GM18907 (cell line): ENCODE results near the gene PSG2.
"Not testable (repeated sequence)": the region's sequence is repeated elsewhere in the genome, so short reads cannot be mapped to it uniquely, and the experiment has no call there.

Source experiments
- ATAC-seq: cut with Tn5 transposase; IDR thresholded peaks from one replicate; pipeline ENCODE4 v1.9.1; 2021; ENCODE audit warnings: mild to moderate bottlenecking, moderate library complexity; ENCODE audit not compliant: unreplicated experiment

PSG2 gene

GRCh38 chr19:43083721-43084120 lies 1.2 kb upstream of the PSG2 start:
- ATAC-seq: not testable (repeated sequence)

GRCh38 chr19:43078311-43078710 lies 4.2 kb downstream of the PSG2 start:
- no peak for ATAC-seq

GRCh38 chr19:43077881-43078280 lies 4.6 kb downstream of the PSG2 start:
- ATAC-seq: not testable (repeated sequence)

- ATAC-seq: not testable (repeated sequence)
Observed at GRCh38 chr19:43062418-43062817, 20.1 kb downstream of the PSG2 start.

- not testable (repeated sequence) for ATAC-seq
Observed at GRCh38 chr19:43061326-43061725, 21.2 kb downstream of the PSG2 start.

- ATAC-seq: not testable (repeated sequence)
Observed at GRCh38 chr19:43060254-43060653, 22.2 kb downstream of the PSG2 start.

GRCh38 chr19:43059482-43059881 lies 23.0 kb downstream of the PSG2 start:
- ATAC-seq: not testable (repeated sequence)

GRCh38 chr19:43058440-43058839 lies 24.1 kb downstream of the PSG2 start:
- ATAC-seq: not testable (repeated sequence)

GRCh38 chr19:43047966-43048365 lies 34.5 kb downstream of the PSG2 start:
- ATAC-seq: not testable (repeated sequence)

GRCh38 chr19:43046578-43046977 lies 35.9 kb downstream of the PSG2 start:
- ATAC-seq: not testable (repeated sequence)

GRCh38 chr19:43043492-43044180 lies 38.9 kb downstream of the PSG2 start:
- not testable (repeated sequence) for ATAC-seq

- ATAC-seq: not testable (repeated sequence)
Observed at GRCh38 chr19:43031645-43032044, 50.9 kb downstream of the PSG2 start.

- no peak for ATAC-seq
Observed at GRCh38 chr19:43028866-43029265, 53.6 kb downstream of the PSG2 start.

GRCh38 chr19:43027985-43028384 lies 54.5 kb downstream of the PSG2 start:
- ATAC-seq: not testable (repeated sequence)

GRCh38 chr19:43027061-43027460 lies 55.4 kb downstream of the PSG2 start:
- not testable (repeated sequence) for ATAC-seq

- ATAC-seq: not testable (repeated sequence)
Observed at GRCh38 chr19:43026369-43026768, 56.1 kb downstream of the PSG2 start, which contains the start of gene PSG11. Gene PSG11 (minus strand): TSS chr19:43026469. CDS start chr19:43026372, 97 bp downstream.

GRCh38 chr19:43022098-43022497 lies 60.4 kb downstream of the PSG2 start:
- not testable (repeated sequence) for ATAC-seq

- ATAC-seq: not testable (repeated sequence)
Observed at GRCh38 chr19:43021629-43022028, 60.9 kb downstream of the PSG2 start.

- not testable (repeated sequence) for ATAC-seq
Observed at GRCh38 chr19:43019588-43019987, 62.9 kb downstream of the PSG2 start.
